ENCODE measurements around the gene TBK1. TPM values are rescaled to one million over a fixed set of nuclear protein-coding genes. Genes with fewer than 3 reads are reported as not detected.
A peak's percentile ranks its signal among the peaks of the same experiment; 100 is the strongest.

The TBK1 gene
- total RNA-seq, 1 experiment from 2014 or later = 34.7 TPM

DNA sequence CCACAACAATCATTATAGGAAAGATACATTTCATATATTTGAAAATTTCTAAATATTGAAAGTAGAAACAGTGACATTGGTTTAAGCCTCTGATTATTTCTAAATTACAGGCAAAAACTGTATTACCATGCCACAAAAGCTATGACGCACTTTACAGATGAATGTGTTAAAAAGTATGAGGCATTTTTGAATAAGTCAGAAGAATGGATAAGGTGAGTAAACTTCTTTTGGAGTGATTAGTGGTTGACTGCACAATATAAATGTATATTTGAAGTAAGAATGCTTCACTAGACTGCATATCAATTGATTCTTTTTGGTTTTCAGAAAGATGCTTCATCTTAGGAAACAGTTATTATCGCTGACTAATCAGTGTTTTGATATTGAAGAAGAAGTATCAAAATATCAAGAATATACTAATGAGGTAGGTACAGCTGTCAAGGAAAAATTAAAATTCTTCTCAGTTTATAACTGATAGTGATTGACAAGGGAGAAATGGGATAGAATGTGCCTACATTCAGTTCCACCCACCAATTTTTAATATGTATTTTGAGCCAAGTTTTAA, 45.0 kb downstream of the TBK1 start:
- no peak for DNase-seq (ENCODE audit: low read depth)

DNA sequence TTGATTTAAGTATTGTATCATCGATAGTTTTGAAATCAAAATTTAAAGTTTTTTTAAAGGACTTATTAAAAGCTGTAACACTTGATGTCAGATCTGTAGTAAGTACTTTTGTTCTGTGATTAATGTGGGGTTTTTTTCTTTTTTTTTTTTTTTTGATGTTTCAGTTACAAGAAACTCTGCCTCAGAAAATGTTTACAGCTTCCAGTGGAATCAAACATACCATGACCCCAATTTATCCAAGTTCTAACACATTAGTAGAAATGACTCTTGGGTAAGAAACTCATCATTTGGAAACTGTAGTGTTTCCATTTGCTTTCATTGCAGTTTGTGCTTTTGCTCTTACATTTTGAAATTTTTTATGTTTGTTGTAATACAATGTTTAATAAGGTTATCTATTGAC, 45.6 kb downstream of the TBK1 start:
- DNase-seq (ENCODE audit: low read depth) = no peak

DNA sequence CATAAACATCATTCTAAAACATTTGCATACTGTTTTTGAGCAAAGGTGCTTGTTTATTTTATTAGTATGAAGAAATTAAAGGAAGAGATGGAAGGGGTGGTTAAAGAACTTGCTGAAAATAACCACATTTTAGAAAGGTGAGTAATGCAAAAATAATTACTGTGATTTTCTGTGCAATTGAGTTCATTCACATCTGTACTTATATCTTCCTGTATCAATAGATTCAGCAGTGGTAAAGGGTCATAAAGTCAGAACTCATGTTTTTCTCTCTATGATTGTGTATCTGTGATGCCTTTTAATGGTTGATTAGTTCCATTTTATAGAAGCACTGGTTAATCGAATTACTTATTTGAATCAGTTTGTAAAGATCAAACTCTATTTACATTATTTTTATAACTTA, 46.0 kb downstream of the TBK1 start:
- no peak for DNase-seq (ENCODE audit: low read depth)

DNA sequence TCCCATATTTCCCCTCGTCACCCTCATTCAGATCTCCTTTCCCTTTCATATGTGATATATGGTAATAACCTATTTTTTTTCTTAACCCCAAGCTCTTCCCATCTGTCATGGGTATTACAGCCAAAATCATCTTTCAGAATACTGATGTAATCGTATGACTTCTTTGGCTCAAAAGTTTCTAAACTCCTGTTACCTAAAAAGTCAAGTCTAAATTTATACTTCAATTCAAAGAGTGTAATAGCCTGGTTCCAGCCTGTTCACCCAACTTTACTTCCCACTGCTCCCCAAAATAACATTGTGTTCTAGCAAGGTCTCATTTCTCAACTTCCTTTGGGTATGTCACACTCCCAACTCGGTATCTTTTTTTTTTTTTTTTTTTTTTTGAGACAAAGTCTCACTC, 48.5 kb downstream of the TBK1 start:
- no peak for DNase-seq (ENCODE audit: low read depth)

DNA sequence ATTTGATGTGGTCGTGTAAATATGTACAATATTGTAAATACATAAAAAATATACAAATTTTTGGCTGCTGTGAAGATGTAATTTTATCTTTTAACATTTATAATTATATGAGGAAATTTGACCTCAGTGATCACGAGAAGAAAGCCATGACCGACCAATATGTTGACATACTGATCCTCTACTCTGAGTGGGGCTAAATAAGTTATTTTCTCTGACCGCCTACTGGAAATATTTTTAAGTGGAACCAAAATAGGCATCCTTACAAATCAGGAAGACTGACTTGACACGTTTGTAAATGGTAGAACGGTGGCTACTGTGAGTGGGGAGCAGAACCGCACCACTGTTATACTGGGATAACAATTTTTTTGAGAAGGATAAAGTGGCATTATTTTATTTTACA, 49.6 kb downstream of the TBK1 start:
- no peak for DNase-seq (ENCODE audit: low read depth)

DNA sequence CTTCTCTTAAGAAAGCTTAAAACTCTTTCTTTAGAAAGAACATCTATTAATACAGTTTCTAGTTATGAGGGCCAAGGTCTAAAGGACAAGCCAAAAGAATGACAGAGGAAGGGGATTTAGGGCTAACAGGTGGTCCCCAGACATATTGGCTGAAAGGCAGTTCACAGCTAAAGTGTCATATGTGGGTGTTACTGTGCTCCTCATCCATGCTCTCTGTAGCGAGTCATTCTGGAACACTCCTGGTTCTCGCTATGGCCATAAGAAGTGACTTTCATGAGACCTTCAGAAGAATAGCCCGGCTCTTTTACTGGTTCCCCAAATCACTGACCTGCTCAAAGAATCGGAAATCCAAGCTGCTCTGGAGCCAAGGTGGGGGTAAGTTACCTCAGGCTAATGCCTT, 55.0 kb downstream of the TBK1 start:
- peak; percentile 26 for DNase-seq (ENCODE audit: low read depth)

DNA sequence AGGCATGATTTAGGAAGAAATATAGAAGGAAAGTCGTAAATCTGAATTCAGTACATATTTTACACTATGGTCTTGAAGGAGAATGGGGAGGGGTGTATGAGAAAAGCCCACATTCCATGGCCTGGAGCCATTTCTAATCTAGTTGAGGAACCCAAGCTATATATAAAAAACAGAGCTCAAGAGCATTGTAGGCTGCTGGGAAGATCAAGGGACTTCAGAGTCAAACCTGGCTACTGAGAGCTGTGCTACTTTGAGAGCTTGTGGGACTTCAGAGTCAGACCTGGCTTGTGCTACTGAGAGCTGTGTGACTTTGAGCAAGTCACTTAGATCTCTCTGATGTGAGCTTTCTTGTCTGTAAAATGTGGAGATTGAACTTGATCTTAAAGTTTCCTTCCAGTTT, 58.7 kb downstream of the TBK1 start:
- DNase-seq (ENCODE audit: low read depth) = no peak

DNA sequence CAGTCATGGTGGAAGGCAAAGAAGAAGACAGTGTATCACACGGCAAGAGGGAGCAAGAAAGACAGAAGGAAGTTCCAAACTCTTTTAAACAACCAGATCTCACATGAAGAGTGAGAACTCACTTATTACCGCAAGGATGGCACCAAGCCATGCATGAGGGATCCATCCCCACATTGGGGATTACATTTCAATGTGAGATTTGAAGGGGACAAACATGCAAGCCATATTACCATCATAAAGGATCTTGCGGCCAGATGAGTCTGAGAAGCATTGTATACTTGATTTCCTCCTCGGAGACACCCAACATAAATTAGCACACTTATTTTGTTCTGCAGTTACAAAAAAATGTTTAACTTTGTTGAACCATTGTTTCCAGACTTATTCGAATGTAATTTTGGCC, 66.5 kb downstream of the TBK1 start:
- no peak for DNase-seq (ENCODE audit: low read depth)

DNA sequence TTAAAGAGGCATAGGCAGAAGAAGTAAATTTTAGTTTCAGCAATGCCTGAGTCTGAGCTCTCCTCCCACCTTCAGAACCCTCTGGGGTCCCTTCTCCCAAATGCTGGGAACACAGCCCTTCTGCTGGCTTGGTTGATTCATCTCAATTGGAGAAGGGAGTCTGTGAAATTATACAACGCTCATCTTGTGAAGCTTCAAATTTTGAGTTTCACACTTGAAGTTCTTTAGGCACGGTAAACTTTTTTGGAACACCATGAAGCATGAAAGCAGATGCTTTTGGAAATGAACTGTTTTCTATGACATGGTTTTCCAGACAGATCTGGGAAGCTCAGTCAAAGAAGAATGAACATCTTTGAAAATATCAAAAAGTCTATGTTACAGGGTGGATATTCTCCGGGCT, 69.9 kb downstream of the TBK1 start:
- no peak for DNase-seq (ENCODE audit: low read depth)

DNA sequence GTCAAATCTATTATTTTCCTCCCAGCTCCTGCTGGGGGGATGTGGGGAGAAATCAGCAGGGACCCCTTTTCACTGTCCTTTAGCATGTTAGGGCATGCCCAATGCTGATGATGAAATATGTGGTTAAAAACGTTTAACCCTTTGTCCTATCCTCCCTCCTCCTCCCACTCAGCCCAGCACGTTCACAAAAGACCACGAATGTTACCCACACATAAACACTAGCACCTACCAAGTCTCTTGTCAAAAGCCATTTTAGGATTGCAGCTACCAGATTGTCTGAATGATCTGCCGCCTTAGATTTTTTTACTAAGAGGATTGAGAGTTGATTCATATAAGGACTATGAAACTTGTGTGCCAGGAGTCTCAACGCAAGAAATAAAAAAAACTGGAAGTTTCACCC, 70.4 kb downstream of the TBK1 start:
- DNase-seq (ENCODE audit: low read depth) = peak; percentile 80

DNA sequence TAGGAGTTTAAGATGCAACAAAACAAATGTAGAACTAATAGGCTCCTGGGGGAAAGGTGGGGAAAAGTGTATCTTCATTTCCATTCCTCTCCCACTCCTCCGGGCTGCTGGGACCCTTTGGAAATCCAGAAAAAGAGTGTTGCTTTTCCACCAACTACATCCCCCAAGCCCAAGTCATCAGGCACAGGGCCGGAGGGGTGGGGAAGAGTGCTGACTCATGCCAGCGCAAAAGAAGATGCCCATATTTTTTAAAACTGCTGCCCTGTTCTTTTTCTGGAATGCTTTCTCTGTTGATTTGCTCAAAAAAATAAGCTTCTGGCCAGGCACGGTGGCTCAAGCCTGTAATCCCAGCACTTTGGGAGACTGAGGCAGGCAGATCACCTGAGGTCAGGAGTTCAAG, 70.9 kb downstream of the TBK1 start:
- peak; percentile 55 for DNase-seq (ENCODE audit: low read depth)

DNA sequence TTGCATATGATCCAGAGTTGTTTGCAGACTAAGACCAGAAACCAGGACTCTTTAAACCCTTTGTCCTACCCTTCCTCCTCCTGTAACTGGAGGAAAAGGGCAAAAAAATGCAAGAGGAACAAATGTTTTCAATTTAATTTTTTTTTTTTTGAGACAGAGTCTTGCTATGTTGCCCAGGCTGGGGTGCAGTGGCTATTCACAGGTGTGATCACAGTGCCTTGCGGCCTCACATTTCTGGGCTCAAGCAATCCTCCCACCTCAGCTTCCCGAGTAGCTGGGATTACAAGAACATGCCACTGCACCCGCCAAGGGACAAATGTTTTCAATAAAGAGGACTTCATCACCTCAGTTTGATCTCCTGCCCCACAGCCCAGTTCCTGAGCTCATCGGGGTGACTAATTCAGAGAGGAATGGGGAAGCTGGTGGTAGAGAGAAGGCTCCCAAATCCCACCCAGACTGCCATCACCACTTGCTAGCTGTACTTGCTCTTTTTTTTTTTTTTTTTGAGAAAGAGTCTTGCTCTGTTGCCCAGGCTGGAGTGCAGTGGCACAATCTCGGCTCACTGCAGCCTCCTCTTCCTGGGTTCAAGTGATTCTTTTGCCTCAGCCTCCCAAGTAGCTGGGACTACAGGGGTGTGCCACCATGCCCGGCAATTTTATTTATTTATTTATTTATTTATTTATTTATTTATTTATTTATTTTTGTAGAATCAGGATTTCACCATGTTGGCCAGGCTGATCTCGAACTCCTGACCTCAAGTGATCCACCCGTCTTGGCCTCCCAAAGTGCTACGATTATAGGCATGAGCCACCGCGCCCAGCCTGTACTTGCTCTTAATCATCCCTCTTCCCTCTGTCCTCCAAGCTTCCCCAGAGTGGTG, 71.9 kb downstream of the TBK1 start:
- DNase-seq (ENCODE audit: low read depth) = peak; percentile 65

DNA sequence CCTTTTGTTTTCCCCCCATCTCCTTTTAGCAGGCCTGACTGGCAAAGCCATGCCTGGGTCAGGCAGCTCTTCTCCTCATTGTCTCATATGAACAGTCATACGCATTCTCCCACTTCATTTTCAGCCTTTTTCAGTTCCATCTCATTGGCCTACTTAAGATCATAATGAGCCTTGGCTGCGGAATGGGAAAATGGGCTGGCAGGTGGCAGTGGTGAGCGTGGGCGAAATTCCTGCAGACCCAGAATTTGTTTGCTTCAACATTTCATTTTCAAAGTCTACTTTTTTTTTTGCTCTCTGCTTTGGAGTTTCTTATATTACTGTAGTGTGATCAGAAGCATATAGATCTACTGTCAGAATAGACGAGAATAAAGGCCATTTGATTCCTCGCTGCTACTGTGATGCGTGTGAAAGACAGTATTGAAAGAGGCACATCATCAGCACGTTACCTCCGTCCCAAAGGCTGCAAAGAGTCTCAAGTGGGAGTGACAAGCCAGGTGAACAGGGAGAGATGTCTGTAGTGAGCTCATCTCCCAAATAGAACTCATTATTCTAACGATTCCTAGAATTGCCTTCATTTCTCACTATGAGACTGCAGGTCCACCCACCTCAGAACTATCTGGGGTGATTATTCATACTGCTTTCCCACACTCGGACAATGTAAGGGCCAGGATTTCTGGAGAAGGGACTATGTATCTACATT, 73.7 kb downstream of the TBK1 start:
- no peak for DNase-seq (ENCODE audit: low read depth)

DNA sequence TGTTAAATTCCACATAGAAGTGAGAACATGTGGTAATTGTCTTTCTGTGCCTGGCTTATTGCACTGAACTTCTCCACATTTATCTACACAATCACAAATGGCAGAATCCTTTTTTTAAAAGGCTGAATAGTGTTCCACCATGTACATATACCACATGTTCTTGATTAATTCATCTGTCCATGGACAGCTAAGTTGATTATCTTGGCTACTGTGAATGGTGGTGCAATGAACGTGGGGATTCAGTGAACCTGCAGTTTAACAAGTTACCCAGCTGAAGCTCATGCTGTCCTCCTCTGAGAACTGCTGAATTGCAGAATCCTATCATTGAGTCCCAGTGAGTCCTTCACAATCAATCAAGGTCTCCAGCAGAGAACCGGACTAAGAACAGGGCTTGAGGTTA, 74.9 kb downstream of the TBK1 start:
- no peak for DNase-seq (ENCODE audit: low read depth)

DNA sequence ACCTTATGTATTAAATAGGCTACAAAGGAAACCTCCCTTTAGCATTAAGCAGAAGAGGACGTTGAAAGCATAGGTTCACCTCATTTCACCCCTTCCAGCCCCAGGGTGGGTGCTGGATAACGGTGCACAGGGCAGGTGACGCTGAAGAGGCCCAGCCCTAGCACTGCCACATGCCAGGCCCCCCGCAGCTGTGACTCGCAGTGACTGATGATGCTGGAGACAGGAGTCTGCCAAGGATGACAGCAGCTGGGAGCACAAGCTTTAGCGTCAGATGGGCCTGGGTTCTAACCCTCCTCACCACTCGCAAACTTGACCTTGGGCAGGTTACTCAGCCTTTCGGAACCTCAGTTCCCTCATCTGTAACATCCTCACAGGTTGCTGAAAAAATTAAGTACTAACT, 76.7 kb downstream of the TBK1 start:
- DNase-seq (ENCODE audit: low read depth) = peak; percentile 49

DNA sequence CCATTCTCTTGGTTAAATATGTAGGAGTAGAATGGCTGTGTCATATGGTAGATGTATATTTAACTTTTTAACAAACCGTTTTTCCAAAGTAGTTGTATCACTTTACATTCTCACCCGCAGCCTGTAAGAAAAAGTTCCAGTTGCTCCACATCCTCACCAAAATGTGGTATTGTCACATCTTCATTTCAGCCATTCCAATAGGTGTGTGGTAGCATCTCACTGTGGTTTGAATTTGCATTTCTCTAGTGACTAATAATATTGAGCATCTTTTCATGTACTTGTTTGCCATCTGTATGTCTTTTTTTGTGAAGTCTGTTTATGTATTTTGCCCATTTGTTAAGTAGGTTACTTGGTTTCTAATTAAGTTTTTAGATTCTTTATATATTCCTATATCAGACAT, 78.6 kb downstream of the TBK1 start:
- DNase-seq (ENCODE audit: low read depth) = no peak

DNA sequence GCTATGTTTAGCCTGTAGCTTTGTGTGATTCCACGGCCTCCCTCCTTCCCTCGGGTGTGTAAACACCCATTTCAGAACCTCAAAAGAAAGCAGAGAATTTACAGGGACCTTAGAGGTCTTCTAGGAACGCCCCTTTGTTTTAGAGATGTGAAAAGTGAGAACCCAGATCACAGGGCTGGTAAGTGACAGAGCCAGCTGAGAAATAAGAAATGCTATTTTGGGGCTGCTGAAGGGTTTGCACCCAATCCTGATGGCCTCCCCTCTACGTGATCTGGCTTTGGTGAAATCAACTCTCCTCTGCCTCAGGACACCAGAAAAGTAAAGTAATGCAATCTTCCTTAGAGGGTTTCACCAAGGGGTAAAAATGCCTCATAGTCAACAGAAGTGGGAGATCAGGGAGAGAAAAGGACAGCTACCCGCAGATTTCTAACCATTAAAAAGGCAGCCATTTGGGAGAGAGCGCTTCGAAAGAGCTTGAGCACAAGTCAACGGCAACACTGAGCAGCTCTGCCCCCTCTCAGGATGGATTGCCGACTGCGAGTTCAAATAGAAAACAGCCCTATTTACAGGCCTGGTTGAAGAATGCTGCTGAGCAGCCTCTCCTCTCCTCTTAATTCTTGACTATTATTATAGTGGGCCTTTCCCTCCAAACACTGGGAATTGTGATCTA, 79.9 kb downstream of the TBK1 start:
- DNase-seq (ENCODE audit: low read depth) = peak; percentile 44

DNA sequence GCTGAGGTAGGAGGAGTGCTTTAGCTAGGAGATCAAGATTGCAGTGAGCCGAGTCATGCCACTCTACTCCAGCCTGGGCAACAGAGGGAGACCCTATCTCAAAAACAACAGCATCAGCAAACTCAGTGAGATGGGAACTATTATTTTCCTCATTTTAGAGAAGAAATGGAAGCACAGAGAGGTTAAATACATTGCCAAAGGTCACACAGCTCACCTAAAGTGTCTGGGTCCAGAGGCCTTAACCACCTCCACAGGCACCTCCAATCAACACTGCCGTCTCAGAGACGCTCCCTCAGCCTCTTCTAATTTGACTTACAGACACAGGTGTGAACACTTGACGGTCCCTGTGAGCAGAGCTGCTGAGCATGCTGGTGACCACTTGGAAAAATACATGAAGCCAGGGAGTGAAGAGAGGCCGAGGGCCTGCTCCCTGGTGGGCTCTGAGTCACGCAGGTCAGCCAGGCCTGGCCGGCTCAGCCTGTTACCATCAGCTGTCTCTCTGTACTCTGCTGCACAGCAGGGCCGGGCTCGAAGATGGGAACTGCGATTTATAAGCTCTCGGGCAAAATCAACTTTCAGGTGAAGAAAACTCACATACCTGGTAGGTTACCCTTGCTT, 80.9 kb downstream of the TBK1 start:
- DNase-seq (ENCODE audit: low read depth) = peak; percentile 81

DNA sequence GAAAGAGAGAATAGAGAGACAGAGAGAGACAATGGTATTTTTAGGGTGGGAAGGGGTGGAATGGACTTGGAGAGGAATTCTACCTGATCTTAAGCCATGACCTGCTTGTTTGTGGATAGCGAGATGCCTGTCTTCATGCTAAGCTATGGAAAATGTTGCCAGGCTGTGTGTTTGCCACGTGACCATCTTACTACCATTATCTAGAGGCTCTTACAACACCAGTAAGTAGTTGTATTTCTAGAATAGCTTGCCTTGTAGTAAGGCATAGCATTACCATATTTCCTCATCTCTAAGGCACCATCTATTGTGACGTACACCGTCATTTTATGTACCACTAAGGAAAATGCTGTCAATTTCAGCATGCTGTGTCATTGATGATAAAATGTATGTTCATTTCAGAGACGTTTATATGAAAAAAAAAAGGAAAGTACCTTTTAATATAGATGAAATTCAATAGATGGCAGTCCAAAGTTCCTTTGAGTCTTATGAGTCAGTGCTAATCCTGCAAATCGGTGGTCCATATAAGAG, 82.8 kb downstream of the TBK1 start:
- DNase-seq (ENCODE audit: low read depth) = no peak

DNA sequence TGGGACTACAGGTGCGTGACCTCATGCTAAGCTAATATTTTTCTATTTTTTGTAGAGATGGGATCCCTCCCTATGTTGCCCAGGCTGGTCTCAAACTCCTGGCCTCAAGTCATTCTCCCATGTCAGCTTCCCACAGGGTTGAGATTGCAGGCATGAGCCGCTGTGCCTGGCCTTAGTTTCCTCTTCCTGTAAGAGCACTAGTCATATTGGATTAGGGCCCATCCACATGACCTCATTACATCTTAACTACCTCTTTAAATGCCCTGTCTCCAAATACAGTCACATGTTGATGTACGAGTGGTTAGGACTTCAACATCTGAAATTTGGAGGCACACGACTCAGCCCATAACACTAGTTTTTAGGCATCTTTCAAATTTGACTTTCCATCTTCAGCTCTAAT, 86.2 kb downstream of the TBK1 start:
- no peak for DNase-seq (ENCODE audit: low read depth)

DNA sequence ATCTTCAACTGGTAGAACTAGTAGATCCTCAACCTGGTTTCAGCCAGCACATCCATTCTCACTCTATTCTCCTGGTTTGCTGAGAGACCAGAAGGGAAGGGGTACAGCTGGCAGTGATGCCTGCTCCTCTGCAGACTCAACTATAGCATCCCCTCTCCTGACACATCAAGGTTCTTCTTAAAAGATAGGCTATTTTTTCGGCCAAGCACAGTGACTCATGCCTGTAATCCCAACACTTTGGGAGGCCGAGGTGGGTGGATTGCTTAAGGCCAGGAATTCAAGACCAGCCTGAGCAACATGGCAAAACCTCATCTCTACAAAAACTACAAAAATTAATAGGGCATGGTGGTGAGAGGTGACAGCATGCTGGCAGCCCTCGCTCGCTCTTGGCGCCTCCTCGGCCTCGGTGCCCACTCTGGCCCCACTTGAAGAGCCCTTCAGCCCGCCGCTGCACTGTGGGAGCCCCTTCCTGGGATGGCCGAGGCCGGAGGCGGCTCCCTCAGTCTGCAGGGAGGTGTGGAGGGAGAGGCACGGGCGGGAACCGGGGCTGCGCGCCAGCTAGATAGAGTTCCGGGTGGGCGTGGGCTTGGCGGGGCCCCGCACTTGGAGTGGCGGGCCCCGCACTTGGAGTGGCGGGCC, 90.6 kb downstream of the TBK1 start:
- peak; percentile 28 for DNase-seq (ENCODE audit: low read depth)
